Measurements from ENCODE around the gene ZNF784. TPM values are rescaled to one million over a fixed set of nuclear protein-coding genes. Genes with fewer than 3 reads are reported as not detected.

The ZNF784 gene
- total RNA-seq, 1 experiment from 2014 or later, result 10.2 TPM

- 0 out of 2 replicates have a peak, but pooled peaks cover 3% of the 10 kb centered on the region for H3K4me1 ChIP-seq
- ChIA-PET CTCF (no interaction called here), POLR2A (no interaction called here)
- intact Hi-C loops (cut with micrococcal nuclease; ENCODE audit: unreplicated experiment), result loop anchor here (10.0 kb wide), 1 partner anchor 494 kb away; the partner anchor contains the start of gene ZNF444
- no peak overlapping the region for H3K4me3 Mint-ChIP-seq (ENCODE audit: unreplicated experiment)
- H3K27me3 Mint-ChIP-seq (ENCODE audit: insufficient read depth, unreplicated experiment), result no peaks in the 10 kb centered on the region
- no peaks in the 10 kb centered on the region for H3K9me3 ChIP-seq
- BruUV-seq (replicated peaks), result no TSS peak
- H3K27me3 ChIP-seq (replicated peaks; ENCODE audit: control insufficient read depth, insufficient read depth, low read length), result no peaks in the 10 kb centered on the region
- peaks cover 75% of the 10 kb centered on the region for H3K36me3 Mint-ChIP-seq (ENCODE audit: insufficient read depth, unreplicated experiment)
- no peak for DNase-seq
- peak overlapping the region; percentile 36 for H3K27ac Mint-ChIP-seq (ENCODE audit: unreplicated experiment)
- H3K36me3 ChIP-seq (ENCODE audit: control insufficient read depth, insufficient read depth, low read length), result no peaks in the 10 kb centered on the region
- no peaks in the 10 kb centered on the region for H3K9me3 Mint-ChIP-seq (ENCODE audit: unreplicated experiment)
- no peak for TF ChIP-seq CTCF (IDR thresholded peaks at IDR 0.05; ENCODE audit: insufficient read depth in 1 of 2, low read depth in 1 of 2, low read length in 1 of 2, severe bottlenecking in 1 of 2, unreplicated experiment in 1 of 2)
- H3K4me1 Mint-ChIP-seq (ENCODE audit: low read depth, unreplicated experiment), result no peaks in the 10 kb centered on the region
- no peak overlapping the region for H3K4me3 ChIP-seq (ENCODE audit: low read depth, low read length)
These were observed 26.4 kb upstream of the ZNF784 start for GRCh38 chr19:55650602-55651230.

DNA sequence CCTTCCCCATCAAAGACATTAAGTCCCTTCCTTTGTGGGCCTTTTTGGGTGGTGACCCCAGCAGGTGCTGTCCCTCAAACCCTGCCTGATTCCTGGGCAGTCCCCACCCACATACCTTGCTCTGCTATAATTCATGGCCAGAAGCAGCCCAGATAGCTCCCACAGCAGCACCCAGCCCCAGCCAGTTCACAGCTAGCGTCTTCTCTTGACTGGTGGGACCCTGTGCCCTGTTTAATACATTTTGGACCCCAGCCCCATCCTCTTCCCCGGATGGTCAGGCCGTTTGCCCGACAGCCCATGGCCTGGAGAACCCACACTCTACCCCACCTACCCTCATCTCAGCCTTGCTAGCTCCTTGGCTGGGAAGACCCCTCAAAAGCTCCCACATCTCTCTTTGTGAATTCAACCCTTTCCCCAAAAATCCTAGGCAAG, 25.8 kb upstream of the ZNF784 start:
- no peaks in the 10 kb centered on the region for H3K36me3 ChIP-seq (ENCODE audit: control insufficient read depth, insufficient read depth, low read length)
- H3K4me1 ChIP-seq, result 0 out of 2 replicates have a peak, but pooled peaks cover 3% of the 10 kb centered on the region
- H3K36me3 Mint-ChIP-seq (ENCODE audit: insufficient read depth, unreplicated experiment), result peaks cover 75% of the 10 kb centered on the region
- H3K9me3 Mint-ChIP-seq (ENCODE audit: unreplicated experiment), result no peaks in the 10 kb centered on the region
- intact Hi-C loops (cut with micrococcal nuclease; ENCODE audit: unreplicated experiment), result loop anchor here (10.0 kb wide), 1 partner anchor 495 kb away; the partner anchor contains the start of gene ZNF444
- CTCF ChIA-PET, result interaction anchor here (0.6 kb wide), 1 partner anchor 12 kb away, joined by 3 read pairs; no protein-coding TSS in a partner anchor
- DNase-seq, result no peak
- no peak for TF ChIP-seq CTCF (IDR thresholded peaks at IDR 0.05; ENCODE audit: insufficient read depth in 1 of 2, low read depth in 1 of 2, low read length in 1 of 2, severe bottlenecking in 1 of 2, unreplicated experiment in 1 of 2)
- no peaks in the 10 kb centered on the region for H3K27me3 Mint-ChIP-seq (ENCODE audit: insufficient read depth, unreplicated experiment)
- H3K9me3 ChIP-seq, result no peaks in the 10 kb centered on the region
- peak overlapping the region; percentile 82 for H3K4me3 Mint-ChIP-seq (ENCODE audit: unreplicated experiment)
- BruUV-seq (replicated peaks), result no TSS peak
- H3K4me3 ChIP-seq (ENCODE audit: low read depth, low read length), result no peak overlapping the region
- H3K27me3 ChIP-seq (replicated peaks; ENCODE audit: control insufficient read depth, insufficient read depth, low read length), result no peaks in the 10 kb centered on the region
- H3K27ac Mint-ChIP-seq (ENCODE audit: unreplicated experiment), result peak overlapping the region; percentile 48
- POLR2A ChIA-PET, result no interaction called here
- no peaks in the 10 kb centered on the region for H3K4me1 Mint-ChIP-seq (ENCODE audit: low read depth, unreplicated experiment)

GRCh38 chr19:55649268-55650125, 25.1 kb upstream of the ZNF784 start:
- no TSS peak for BruUV-seq (replicated peaks)
- peaks cover 75% of the 10 kb centered on the region for H3K36me3 Mint-ChIP-seq (ENCODE audit: insufficient read depth, unreplicated experiment)
- H3K27ac Mint-ChIP-seq (ENCODE audit: unreplicated experiment), result peak overlapping the region; percentile 78
- H3K4me3 Mint-ChIP-seq (ENCODE audit: unreplicated experiment), result peak overlapping the region; percentile 82
- H3K27me3 Mint-ChIP-seq (ENCODE audit: insufficient read depth, unreplicated experiment), result no peaks in the 10 kb centered on the region
- DNase-seq, result no peak
- Histone ChIP-seq H3K9me3 (no peaks in the 10 kb centered on the region), H3K4me3 (ENCODE audit: low read depth, low read length) (no peak overlapping the region), H3K4me1 (peaks cover 3% of the 10 kb centered on the region; the same call in 1 of the 2 replicates), H3K36me3 (ENCODE audit: control insufficient read depth, insufficient read depth, low read length) (no peaks in the 10 kb centered on the region), H3K27me3 (replicated peaks; ENCODE audit: control insufficient read depth, insufficient read depth, low read length) (no peaks in the 10 kb centered on the region)
- no peak for TF ChIP-seq CTCF (IDR thresholded peaks at IDR 0.05; ENCODE audit: insufficient read depth in 1 of 2, low read depth in 1 of 2, low read length in 1 of 2, severe bottlenecking in 1 of 2, unreplicated experiment in 1 of 2)
- H3K9me3 Mint-ChIP-seq (ENCODE audit: unreplicated experiment), result no peaks in the 10 kb centered on the region
- peaks cover 2% of the 10 kb centered on the region for H3K4me1 Mint-ChIP-seq (ENCODE audit: low read depth, unreplicated experiment)
- POLR2A ChIA-PET, result no interaction called here
- CTCF ChIA-PET, result interaction anchor here (0.6 kb wide), 1 partner anchor 11 kb away, joined by 3 read pairs; no protein-coding TSS in a partner anchor
- intact Hi-C loops (cut with micrococcal nuclease; ENCODE audit: unreplicated experiment), result loop anchor here (10.0 kb wide), 1 partner anchor 495 kb away; the partner anchor contains the start of gene ZNF444

All from Caco-2 (cell line).